Heart left ventricle (tissue), 16 donors: ENCODE results near the gene CCDC187. TPM values are rescaled to one million over a fixed set of nuclear protein-coding genes. Genes with fewer than 3 reads are reported as not detected.

Experiments used
- ATAC-seq, 4 donors: fragments of 200-7000 bp; cut with Tn5 transposase; one replicate each; pipeline ENCODE4 v1.9.1; 2020 to 2022; ENCODE audit warnings: moderate library complexity in 4 of 4, mild to moderate bottlenecking in 3 of 4, moderate number of reproducible peaks in 1 of 4
- DNase-seq, 5 donors: peaks; one replicate each; pipeline ENCODE4 v3.0.0-alpha.2; 2020
- H3K27ac ChIP-seq, 12 donors: fragments of 200-600 bp; sonication (generic) in 4 of 12; one replicate each; pipeline versions ENCODE4 v1.5.0 to v1.8.0; 2016 to 2022; ENCODE audit warnings: mild to moderate bottlenecking in 2 of 12
- H3K27me3 ChIP-seq, 9 donors: fragments of 200-600 bp; sonication (generic) in 2 of 9; one replicate each; pipeline versions ENCODE4 v1.5.1 to v1.8.0; 2016 to 2022; ENCODE audit warnings: mild to moderate bottlenecking in 3 of 9
- H3K36me3 ChIP-seq, 9 donors: fragments of 200-600 bp; sonication (generic) in 2 of 9; one replicate each; pipeline versions ENCODE4 v1.5.0 to v1.8.0; 2018 to 2022; ENCODE audit warnings: mild to moderate bottlenecking in 2 of 9
- H3K4me1 ChIP-seq, 12 donors: fragments of 200-600 bp; sonication (generic) in 4 of 12; one replicate each; pipeline versions ENCODE4 v1.5.0 to v1.8.0; 2016 to 2022; ENCODE audit warnings: mild to moderate bottlenecking in 3 of 12
- H3K4me3 ChIP-seq, 12 donors: fragments of 200-600 bp; sonication (generic) in 4 of 12; one replicate each; pipeline versions ENCODE4 v1.5.0 to v1.8.0; 2017 to 2022; ENCODE audit warnings: mild to moderate bottlenecking in 9 of 12, moderate library complexity in 4 of 12
- H3K9me3 ChIP-seq, 12 donors: fragments of 200-600 bp; sonication (generic) in 4 of 12; one replicate each; pipeline versions ENCODE4 v1.5.0 to v1.8.0; 2016 to 2022; ENCODE audit warnings: mild to moderate bottlenecking in 1 of 12
- POLR2A ChIP-seq, 2 donors: fragments of 450-650 bp; IDR thresholded peaks; one replicate each; pipeline ENCODE4 v1.6.1; 2017; ENCODE audit warnings: antibody characterized with exemption in 2 of 2, mild to moderate bottlenecking in 2 of 2, moderate library complexity in 2 of 2
- WGBS, 4 donors: extraction: QIAGEN DNeasy Blood & Tissue Kit in 2 of 4; methylation state at CpG; one replicate each; pipeline versions ENCODE4 v1.1.5 to v1.1.7; 2013 to 2018; 5-methylcytosine and 5-hydroxymethylcytosine counted together
- intact Hi-C, 10 donors: fragments of 100-400 bp; cut with DNase I; formaldehyde crosslinking; loops; one replicate each; pipeline versions ENCODE4 v1.11.1 to v1.14.2; 2022
- polyA plus RNA-seq, 2 donors: library from polyadenylated mRNA; stranded (reverse); fragments of 200-250 nt; gene quantifications; one replicate each; pipeline ENCODE4 v1.2.3, GENCODE V29; 2013
- total RNA-seq, 9 donors: library from RNA; depleted of rRNA in 2 of 9; stranded (reverse); fragments of >200 nt in 2 of 9; fragmentation: NEBNext Ultra II Directional in 3 of 9; extraction: Animal tissue kit (Norgen Biotek cat#: 25700) in 3 of 9; gene quantifications; one replicate each; pipeline versions ENCODE4 v1.1.0 to v1.2.4, GENCODE V29; 2016 to 2023
- TF ChIP-seq, protein P1 (sequence below), 12 donors: fragments of 200-600 bp; sonication (generic) in 4 of 12; IDR thresholded peaks; one replicate each; pipeline versions ENCODE4 v1.5.0 to v1.8.0; 2018 to 2022; ENCODE audit warnings: antibody characterized with exemption in 12 of 12, mild to moderate bottlenecking in 5 of 12
- donor health status: ischemic (EF 13 %, LVEDD 7.1; RV severe dilation, severe dysfunction).
- donor health status: healthy with polysubstance abuse.
- donor health status: DM: no; HTN: yes; CAD: no.
- donor health status: DM: no; HTN: no; CAD: no.
- donor health status: ischemic (EF 25% LVEDD 6.9; RV normal size, moderate dysfunction).
- donor health status: ischemic (EF 25% LVEDD 5.7; RV mildly dilated, moderate dysfunction).
- donor health status: healthy.
- donor health status: DM: yes; HTN: yes; CAD: no.
- donor health status: ischemic (EF 35%, LVEDD 5.7; RV mildly dilated, moderate dysfunction).
- donor health status: nonischemic (EF 11% LVEDD 7.7; RV severe dilation, severe dysfunction).
- donor health status: DM: yes; HTN: yes; CAD: no.
- donor health status: PGD.
- donor health status: ischemic (EF 29% LVEDD 5.4; RV normal size, mild dysfunction).
- donor health status: nonischemic (EF 23%, LVEDD 6.1; RV moderate dilation, normal function).

The CCDC187 gene
- total and polyA plus RNA-seq, 11 donors, result 0.04 TPM; not detected in 10

DNA sequence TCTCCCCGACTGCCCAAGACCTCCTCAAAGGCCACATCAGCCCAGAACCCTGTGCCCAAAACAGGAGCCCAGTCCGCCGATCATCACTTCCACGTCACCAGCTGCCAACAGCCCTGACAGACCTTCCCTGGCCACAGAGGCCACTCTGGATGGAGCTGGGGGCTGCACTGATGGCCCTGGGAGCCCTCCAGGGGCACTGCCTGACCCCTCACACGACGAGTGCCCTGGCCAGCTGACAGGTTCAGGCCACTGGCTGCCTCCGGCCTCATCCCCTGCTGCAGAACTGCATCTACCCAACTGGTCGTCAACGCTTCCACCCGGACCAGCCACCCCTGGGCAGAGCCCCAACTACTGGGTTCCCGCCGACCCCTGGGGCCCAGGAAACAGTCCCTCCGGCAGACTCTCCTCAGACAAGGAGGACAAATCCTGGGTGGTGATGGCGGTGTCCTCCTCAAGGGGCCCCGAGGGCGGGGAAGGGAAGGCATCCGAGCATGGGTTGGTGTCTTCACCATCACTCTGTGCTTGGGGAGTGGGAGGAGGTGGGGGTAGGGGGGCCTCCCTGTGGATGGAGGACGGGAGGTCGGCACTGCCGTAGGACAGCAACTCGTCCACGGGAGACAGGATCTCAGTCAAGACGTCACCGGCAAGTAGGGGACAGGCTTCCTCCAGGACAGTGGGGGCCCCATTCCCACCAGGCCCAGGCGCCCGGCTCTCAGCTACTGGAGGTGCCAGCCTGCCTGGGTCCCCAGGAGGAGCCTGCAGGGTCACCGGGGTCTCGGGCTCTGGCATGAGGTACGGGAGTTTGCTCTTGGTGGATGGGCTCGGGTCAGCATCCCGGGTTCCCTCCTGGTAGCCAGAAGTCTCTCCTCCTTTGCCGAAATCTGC, 50.4 kb downstream of the CCDC187 start:
- intact Hi-C loops, result no loop called here
- Histone ChIP-seq H3K27ac (no peak overlapping the region), H3K36me3 (no peaks in the 10 kb centered on the region), H3K27me3 (peaks cover 0 to 5% (median 0%) of the 10 kb centered on the region in 9 donors), H3K4me1 (peaks cover 0 to 12% (median 0%) of the 10 kb centered on the region in 12 donors), H3K9me3 (no peaks in the 10 kb centered on the region), H3K4me3 (no peak overlapping the region)
- WGBS, 4 donors, result 80 to 84% (median 81%) methylated on average over 22 to 32 of the region's 32 CpGs
- no peak for TF ChIP-seq POLR2A (IDR thresholded peaks at IDR 0.05)
- TF ChIP-seq, protein P1, sequence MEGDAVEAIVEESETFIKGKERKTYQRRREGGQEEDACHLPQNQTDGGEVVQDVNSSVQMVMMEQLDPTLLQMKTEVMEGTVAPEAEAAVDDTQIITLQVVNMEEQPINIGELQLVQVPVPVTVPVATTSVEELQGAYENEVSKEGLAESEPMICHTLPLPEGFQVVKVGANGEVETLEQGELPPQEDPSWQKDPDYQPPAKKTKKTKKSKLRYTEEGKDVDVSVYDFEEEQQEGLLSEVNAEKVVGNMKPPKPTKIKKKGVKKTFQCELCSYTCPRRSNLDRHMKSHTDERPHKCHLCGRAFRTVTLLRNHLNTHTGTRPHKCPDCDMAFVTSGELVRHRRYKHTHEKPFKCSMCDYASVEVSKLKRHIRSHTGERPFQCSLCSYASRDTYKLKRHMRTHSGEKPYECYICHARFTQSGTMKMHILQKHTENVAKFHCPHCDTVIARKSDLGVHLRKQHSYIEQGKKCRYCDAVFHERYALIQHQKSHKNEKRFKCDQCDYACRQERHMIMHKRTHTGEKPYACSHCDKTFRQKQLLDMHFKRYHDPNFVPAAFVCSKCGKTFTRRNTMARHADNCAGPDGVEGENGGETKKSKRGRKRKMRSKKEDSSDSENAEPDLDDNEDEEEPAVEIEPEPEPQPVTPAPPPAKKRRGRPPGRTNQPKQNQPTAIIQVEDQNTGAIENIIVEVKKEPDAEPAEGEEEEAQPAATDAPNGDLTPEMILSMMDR (IDR thresholded peaks at IDR 0.05), result no peak
- no peak for ATAC-seq
- DNase-seq, result no peak

DNA sequence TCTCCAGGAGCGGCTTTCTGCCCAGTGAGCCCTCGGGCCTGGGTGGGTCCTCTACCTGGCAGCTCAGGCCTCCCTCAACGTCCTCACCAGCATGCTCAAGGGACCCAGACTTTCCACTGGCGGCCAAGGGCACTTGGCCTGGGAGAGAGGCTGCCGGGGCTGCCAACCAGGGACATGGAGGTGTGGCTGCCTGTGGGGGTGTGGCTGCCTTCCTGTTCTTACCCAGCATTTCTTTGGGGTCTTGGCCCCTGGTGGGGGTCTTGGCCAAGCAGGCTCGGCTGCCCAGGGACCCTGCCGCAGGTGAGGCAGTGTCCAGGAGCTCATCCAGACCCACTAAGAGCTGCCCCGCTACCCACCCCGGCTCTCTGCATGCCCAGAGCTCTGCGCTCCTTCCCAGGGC, 51.0 kb downstream of the CCDC187 start:
- DNase-seq (no peak), ATAC-seq (no peak)
- no peak overlapping the region for H3K4me3 ChIP-seq
- H3K27ac ChIP-seq, result no peak overlapping the region
- H3K27me3 ChIP-seq, result peaks cover 0 to 3% (median 0%) of the 10 kb centered on the region in 9 donors
- TF ChIP-seq POLR2A (IDR thresholded peaks at IDR 0.05), result no peak
- TF ChIP-seq, protein P1 (IDR thresholded peaks at IDR 0.05), result no peak
- peaks cover 0 to 12% (median 0%) of the 10 kb centered on the region in 12 donors for H3K4me1 ChIP-seq
- no peaks in the 10 kb centered on the region for H3K36me3 ChIP-seq
- H3K9me3 ChIP-seq, result no peaks in the 10 kb centered on the region
- intact Hi-C loops, result no loop called here
- WGBS, 4 donors, result 85 to 91% (median 86%) methylated on average over 7 to 10 of the region's 10 CpGs

DNA sequence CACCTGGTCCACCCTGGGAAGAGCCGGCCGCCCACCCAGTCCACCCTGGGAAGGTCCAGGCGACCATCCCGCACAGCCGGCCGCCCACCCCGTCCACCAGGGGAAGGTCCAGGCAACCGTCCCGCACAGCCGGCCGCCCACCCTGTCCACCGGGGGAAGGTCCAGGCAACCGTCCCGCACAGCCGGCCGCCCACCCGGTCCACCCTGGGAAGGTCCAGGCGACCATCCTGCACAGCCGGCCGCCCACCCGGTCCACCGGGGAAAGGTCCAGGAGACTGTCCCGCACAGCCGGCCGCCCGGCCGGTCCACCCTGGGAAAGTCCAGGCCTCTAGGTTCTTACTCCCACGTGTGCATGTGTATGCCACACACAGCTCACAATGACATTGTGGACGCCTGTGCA, 51.6 kb downstream of the CCDC187 start:
- intact Hi-C loops, result no loop called here
- no peak for TF ChIP-seq POLR2A (IDR thresholded peaks at IDR 0.05)
- TF ChIP-seq, protein P1 (IDR thresholded peaks at IDR 0.05), result no peak
- H3K4me3 ChIP-seq, result no peak overlapping the region
- H3K27me3 ChIP-seq, result peaks cover 0 to 3% (median 0%) of the 10 kb centered on the region in 9 donors
- no peaks in the 10 kb centered on the region for H3K9me3 ChIP-seq
- no peaks in the 10 kb centered on the region for H3K36me3 ChIP-seq
- DNase-seq, result no peak
- ATAC-seq, result no peak
- H3K27ac ChIP-seq, result no peak overlapping the region
- WGBS, 4 donors, result 90 to 92% (median 92%) methylated on average over 11 to 29 of the region's 29 CpGs
- H3K4me1 ChIP-seq, result peaks cover 0 to 12% (median 0%) of the 10 kb centered on the region in 12 donors

DNA sequence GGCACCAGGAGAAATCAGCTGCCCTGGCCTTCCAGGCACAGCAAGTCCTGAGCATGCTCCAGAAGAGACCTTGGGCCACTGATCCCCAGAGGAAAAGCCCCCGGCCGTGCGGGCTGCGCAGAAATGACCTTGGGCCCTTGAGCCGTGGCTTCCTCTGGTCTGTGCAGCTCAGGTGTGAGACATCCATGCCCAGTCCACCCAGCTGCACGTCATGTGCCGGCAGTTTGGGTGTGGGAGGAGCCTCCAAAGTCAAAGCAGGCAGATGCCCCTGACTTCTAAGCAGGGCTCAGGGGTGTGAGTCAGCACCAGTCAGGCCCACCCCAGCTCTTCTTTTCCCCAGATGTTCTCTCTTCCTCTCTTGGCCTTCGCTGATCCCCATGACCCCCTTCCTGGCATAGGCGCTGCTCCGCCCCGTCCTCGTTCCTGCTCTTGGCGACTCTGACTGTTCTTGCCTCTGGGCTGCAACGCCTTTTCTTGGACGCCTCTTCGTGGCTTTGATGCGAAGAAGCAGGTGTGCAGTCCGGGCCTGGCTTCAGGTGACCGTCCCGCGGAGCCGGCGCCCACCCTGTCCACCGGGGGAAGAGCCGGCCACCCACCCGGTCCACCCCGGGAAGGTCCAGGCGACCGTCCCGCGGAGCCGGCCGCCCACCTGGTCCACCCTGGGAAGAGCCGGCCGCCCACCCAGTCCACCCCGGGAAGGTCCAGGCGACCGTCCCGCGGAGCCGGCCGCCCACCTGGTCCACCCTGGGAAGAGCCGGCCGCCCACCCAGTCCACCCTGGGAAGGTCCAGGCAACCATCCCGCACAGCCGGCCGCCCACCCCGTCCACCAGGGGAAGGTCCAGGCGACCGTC, 52.4 kb downstream of the CCDC187 start:
- ATAC-seq (no peak), DNase-seq (no peak)
- intact Hi-C loops, result no loop called here
- no peaks in the 10 kb centered on the region for H3K9me3 ChIP-seq
- peaks cover 0 to 12% (median 0%) of the 10 kb centered on the region in 12 donors for H3K4me1 ChIP-seq
- H3K27ac ChIP-seq, result no peak overlapping the region
- 77 to 91% (median 87%) methylated on average over 18 to 50 of the region's 50 CpGs for WGBS, 4 donors
- no peaks in the 10 kb centered on the region for H3K36me3 ChIP-seq
- TF ChIP-seq, protein P1 (IDR thresholded peaks at IDR 0.05), result no peak
- TF ChIP-seq POLR2A (IDR thresholded peaks at IDR 0.05), result no peak
- no peak overlapping the region for H3K4me3 ChIP-seq
- peaks cover 0 to 3% (median 0%) of the 10 kb centered on the region in 9 donors for H3K27me3 ChIP-seq
